ENCODE data around the gene UBTFL1. TPM values are rescaled to one million over a fixed set of nuclear protein-coding genes. Genes with fewer than 3 reads are reported as not detected.

Gene UBTFL1
- total RNA-seq, 1 experiment from 2014 or later, result not detected

Small RNAs within 50 kb of the gene (small RNA-seq; reads per million reads assigned to genes)
- 0 reads per million in 2 experiments for gene AP000827.1
- gene RF00275, result 0 reads per million in 2 experiments

Other genes starting within 250 kb of the UBTFL1 start
- not detected in 2 replicates for gene TRIM64B, start 207.5 kb upstream of the UBTFL1 start, total RNA-seq (2014; rRNA removed; shearing (Covaris generic))
- gene TRIM49D1, start 163.7 kb upstream of the UBTFL1 start, total RNA-seq (2014; rRNA removed; shearing (Covaris generic)), result not detected in 2 replicates
- not detected in 2 replicates for gene TRIM49D2, start 161.9 kb upstream of the UBTFL1 start, total RNA-seq (2014; rRNA removed; shearing (Covaris generic))
- not detected in 2 replicates for gene TRIM64, start 119.9 kb upstream of the UBTFL1 start, total RNA-seq (2014; rRNA removed; shearing (Covaris generic))
- gene TRIM49C, start 54.8 kb upstream of the UBTFL1 start, total RNA-seq (2014; rRNA removed; shearing (Covaris generic)), result not detected in 2 replicates
- 1.8 and 2.5 TPM in 2 replicates for gene NAALAD2, start 48.7 kb downstream of the UBTFL1 start, total RNA-seq (2014; rRNA removed; shearing (Covaris generic))
- gene CHORDC1, start 137.1 kb downstream of the UBTFL1 start, total RNA-seq (2014; rRNA removed; shearing (Covaris generic)), result 31.0 and 32.0 TPM in 2 replicates

Data from SK-MEL-5 (cell line).